HepG2 (cell line): ENCODE data around the gene GBP6. TPM values are rescaled to one million over a fixed set of nuclear protein-coding genes. Genes with fewer than 3 reads are reported as not detected.

Experiments
- ATAC-seq: fragments of 200-7000 bp; cut with Tn5 transposase; 3 replicates; pipeline ENCODE4 v1.9.1; 2020; ENCODE audit warnings: mild to moderate bottlenecking, moderate library complexity
- BruUV-seq: library from RNA; stranded (reverse); fragments of 400-500 nt; replicated peaks from 2 replicates; lab custom pipeline; 2021; lab: Mats Ljungman, UMichigan
- CTCF ChIA-PET: fragments of 300-600 bp; formaldehyde crosslinking; extraction: SDS; loops from one replicate; lab custom pipeline; 2021; ENCODE audit warnings: low total read pairs, inconsistent platforms, low intra/inter-chr PET ratio; lab: Yijun Ruan, JAX
- POLR2A ChIA-PET: fragments of 350-600 bp; sonication (Branson Sonifier 250); formaldehyde crosslinking; loops from one replicate; lab custom pipeline; 2020; ENCODE audit warnings: antibody characterized with exemption, inconsistent platforms; lab: Yijun Ruan, JAX
- DNase-seq: peaks from one replicate; pipeline ENCODE4 v3.0.0-alpha.2; 2015; ENCODE audit warnings: low spot score
- FAIRE-seq: peaks from 3 replicates; lab custom pipeline; 2011; peaks lifted over from hg19 to GRCh38; lab: Jason Lieb, UNC
- H2AFZ ChIP-seq: one replicate; pipeline ENCODE4 v1.6.1; 2011; ENCODE audit warnings: low read length, inconsistent platforms
- H3K27ac ChIP-seq: fragments of 300-600 bp; 3 replicates; pipeline ENCODE4 v1.8.0; 2011; ENCODE audit warnings: mixed run types, mild to moderate bottlenecking, mixed read lengths, low read length, inconsistent platforms; ENCODE audit not compliant: insufficient read depth; ENCODE audit errors: extremely low read length
- H3K27me3 ChIP-seq, 2 experiments: fragments of 200-600 bp in 1 of 2; 2 replicates in 1 of 2; 3 replicates in 1 of 2; pipeline versions ENCODE4 v1.6.0 to v1.8.0; 2011; ENCODE audit warnings: low read length in 2 of 2, mild to moderate bottlenecking in 2 of 2, moderate library complexity in 2 of 2, inconsistent platforms in 1 of 2; ENCODE audit not compliant: insufficient read depth in 2 of 2, control insufficient read depth in 1 of 2
- H3K36me3 ChIP-seq, 2 experiments: fragments of 200-600 bp in 1 of 2; replicated peaks in 1 of 2; 2 replicates in 1 of 2; 3 replicates in 1 of 2; pipeline versions ENCODE4 v1.5.1 to v1.8.0; 2011; ENCODE audit warnings: low read length in 2 of 2, inconsistent platforms in 1 of 2; ENCODE audit not compliant: insufficient read depth in 2 of 2, control insufficient read depth in 1 of 2
- H3K4me1 ChIP-seq: 2 replicates; pipeline ENCODE4 v1.5.1; 2012; ENCODE audit warnings: low read length, inconsistent platforms; ENCODE audit not compliant: insufficient read depth
- H3K4me2 ChIP-seq: 2 replicates; pipeline ENCODE4 v1.6.0; 2011; ENCODE audit warnings: low read depth, low read length, inconsistent platforms
- H3K4me3 ChIP-seq, 3 experiments: fragments of 200-600 bp in 1 of 3; sonication (generic), shearing (Covaris generic) in 1 of 3; replicated peaks in 1 of 3; 2 replicates each; pipeline ENCODE4 v1.5.1; 2011 to 2016; ENCODE audit warnings: low read length in 3 of 3, inconsistent platforms in 2 of 3, low read depth in 2 of 3, mild to moderate bottlenecking in 2 of 3, control low read depth in 1 of 3, mixed read lengths in 1 of 3; ENCODE audit not compliant: insufficient read depth in 1 of 3
- H3K79me2 ChIP-seq: one replicate; pipeline ENCODE4 v1.6.1; 2011; ENCODE audit warnings: low read length, inconsistent platforms; ENCODE audit not compliant: insufficient read depth
- H3K9ac ChIP-seq: 2 replicates; pipeline ENCODE4 v1.6.0; 2011; ENCODE audit warnings: mild to moderate bottlenecking, low read depth, low read length, inconsistent platforms; ENCODE audit not compliant: insufficient read depth
- H3K9me3 ChIP-seq: 2 replicates; pipeline ENCODE4 v1.5.1; 2012; ENCODE audit warnings: mild to moderate bottlenecking, low read length
- H4K20me1 ChIP-seq: 2 replicates; pipeline ENCODE4 v1.6.0; 2011; ENCODE audit warnings: inconsistent platforms, mild to moderate bottlenecking, low read length, moderate library complexity; ENCODE audit not compliant: insufficient read depth
- CREM ChIP-seq, 2 experiments: sonication (generic) in 1 of 2; formaldehyde crosslinking in 1 of 2; IDR thresholded peaks; 2 replicates each; pipeline versions ENCODE4 v1.4.0 to v1.6.1; 2016 to 2020; ENCODE audit warnings: antibody characterized with exemption in 1 of 2, mild to moderate bottlenecking in 1 of 2, missing genetic modification reagents in 1 of 2
- CTCF ChIP-seq: sonication (generic); formaldehyde crosslinking; IDR thresholded peaks from 2 replicates; pipeline ENCODE4 v1.5.0; 2020; ENCODE audit warnings: mild to moderate bottlenecking, missing genetic modification reagents, moderate library complexity
- HOXA3 ChIP-seq: sonication (generic); formaldehyde crosslinking; IDR thresholded peaks from 2 replicates; pipeline ENCODE4 v1.5.0; 2020; ENCODE audit warnings: missing genetic modification reagents
- IKZF4 ChIP-seq: sonication (generic); formaldehyde crosslinking; IDR thresholded peaks from 2 replicates; pipeline ENCODE4 v1.5.1; 2020; ENCODE audit warnings: borderline replicate concordance, mild to moderate bottlenecking, low read depth, missing genetic modification reagents; ENCODE audit errors: not compliant biosample characterization
- MAFF ChIP-seq: IDR thresholded peaks from 2 replicates; pipeline ENCODE4 v1.6.1; 2011; ENCODE audit warnings: low read depth, low read length, improper control_type of control experiment
- MAFK ChIP-seq, 2 experiments: IDR thresholded peaks in 1 of 2; conservative IDR thresholded peaks in 1 of 2; 2 replicates each; pipeline ENCODE4 v1.6.1; 2011; ENCODE audit warnings: improper control_type of control experiment in 2 of 2, low read length in 2 of 2
- NR2C2 ChIP-seq: sonication (generic); formaldehyde crosslinking; IDR thresholded peaks from 2 replicates; pipeline ENCODE4 v1.4.0; 2020; ENCODE audit warnings: missing genetic modification reagents, mild to moderate bottlenecking, moderate library complexity, borderline replicate concordance
- SP2 ChIP-seq: sonication (generic); formaldehyde crosslinking; IDR thresholded peaks from 2 replicates; pipeline ENCODE4 v1.5.1; 2020; ENCODE audit warnings: mild to moderate bottlenecking, missing genetic modification reagents
- ZGPAT ChIP-seq: IDR thresholded peaks from 2 replicates; pipeline ENCODE4 v1.6.1; 2016; ENCODE audit warnings: mild to moderate bottlenecking
- ZNF432 ChIP-seq: sonication (generic); formaldehyde crosslinking; IDR thresholded peaks from 2 replicates; pipeline ENCODE4 v1.5.0; 2020; ENCODE audit warnings: missing genetic modification reagents, mild to moderate bottlenecking, borderline replicate concordance
- ZNF503 ChIP-seq: sonication (generic); formaldehyde crosslinking; IDR thresholded peaks from 2 replicates; pipeline ENCODE4 v1.4.0; 2020; ENCODE audit warnings: missing genetic modification reagents
- ZSCAN20 ChIP-seq: sonication (generic); formaldehyde crosslinking; IDR thresholded peaks from 2 replicates; pipeline ENCODE4 v1.4.0; 2020; ENCODE audit warnings: missing genetic modification reagents, mild to moderate bottlenecking, borderline replicate concordance
- WGBS: methylation state at CpG from one replicate; pipeline ENCODE4 v1.1.6; 2017; ENCODE audit warnings: low lambda C conversion rate; 5-methylcytosine and 5-hydroxymethylcytosine counted together
- in situ Hi-C: cut with HindIII; loops from 2 replicates; pipeline ENCODE4 v1.10.0; 2017; ENCODE audit warnings: low pct_unique_long_range_greater_than_20kb; ENCODE audit not compliant: extremely low pct_ligation_motif_present
- intact Hi-C: fragments of 100-400 bp; cut with micrococcal nuclease; formaldehyde crosslinking; loops from one replicate; pipeline ENCODE4 v1.10.0; 2022; ENCODE audit not compliant: unreplicated experiment
- polyA plus RNA-seq, 8 experiments: library from polyadenylated mRNA; depleted of rRNA in 3 of 8; stranded (reverse) in 7 of 8; unstranded in 1 of 8; fragments of >200 nt; fragmentation: Illumina TruSeq in 4 of 8; extraction: Trizol in 4 of 8; gene quantifications; 2 replicates each; pipeline versions ENCODE4 v1.2.1 to v1.2.3, GENCODE V29; 2011 to 2016; ENCODE audit warnings: low read depth in 4 of 8, missing spikeins in 1 of 8, mixed read lengths in 1 of 8; ENCODE audit not compliant: insufficient read depth in 1 of 8
- total RNA-seq, 5 experiments: library from RNA; depleted of rRNA; stranded (reverse); fragments of >200 nt; fragmentation: Illumina TruSeq; extraction: Trizol; gene quantifications; 2 replicates each; pipeline ENCODE4 v1.2.3, GENCODE V29; 2016; ENCODE audit warnings: low read depth in 1 of 5

Gene GBP6
- total and polyA plus RNA-seq, 2 of the 13 experiments (the other 11 are each of a cell fraction or from before 2014, with no cell fraction given) = not detected

- no peak overlapping the region for H3K27ac ChIP-seq
- H3K9me3 ChIP-seq = no peaks in the 10 kb centered on the region
- H3K36me3 ChIP-seq = no peaks in the 10 kb centered on the region
- WGBS = 0% methylated on average over 3 of the region's 3 CpGs
- CTCF ChIA-PET = no interaction called here
- no peak for ATAC-seq
- H4K20me1 ChIP-seq = no peaks in the 10 kb centered on the region
- H3K27me3 ChIP-seq = no peaks in the 10 kb centered on the region
- no TSS peak for BruUV-seq
- no peak overlapping the region for H2AFZ ChIP-seq
- H3K4me1 ChIP-seq = no peaks in the 10 kb centered on the region
- intact Hi-C loops (no loop called here), in situ Hi-C loops (no loop called here)
- POLR2A ChIA-PET = no interaction called here
- no peaks in the 10 kb centered on the region for H3K79me2 ChIP-seq
- H3K4me3 ChIP-seq = no peak overlapping the region
- DNase-seq = no peak
- no peak for FAIRE-seq
- no peak for TF ChIP-seq CTCF (CRISPR knock-in tag)
- TF ChIP-seq ZNF432 = no peak
- TF ChIP-seq NR2C2 (CRISPR knock-in tag) = no peak
- TF ChIP-seq CREM (IDR thresholded peaks at IDR 0.05) = no peak
- TF ChIP-seq CREM (CRISPR knock-in tag; IDR thresholded peaks at IDR 0.05) = no peak
- no peak for TF ChIP-seq ZGPAT (CRISPR knock-in tag)
- TF ChIP-seq ZSCAN20 = no peak
- no peak for TF ChIP-seq IKZF4 (CRISPR knock-in tag)
- peak; percentile 93 to 96 for TF ChIP-seq MAFK (conservative IDR thresholded peaks at IDR 0.05 in 1 of 2, IDR thresholded peaks at IDR 0.05 in 1 of 2; ENCODE audit: low read length in 2 of 2)
- no peak for TF ChIP-seq SP2 (CRISPR knock-in tag)
- no peak for TF ChIP-seq ZNF503 (CRISPR knock-in tag)
- TF ChIP-seq HOXA3 (CRISPR knock-in tag) = no peak
- TF ChIP-seq MAFF = peak; percentile 95
- no peak overlapping the region for H3K9ac ChIP-seq
- H3K4me2 ChIP-seq = no peak overlapping the region
Observed at GRCh38 chr1:89332461-89332860, 31.4 kb upstream of the GBP6 start.
